C4-2B (cell line): ENCODE results near the gene C1orf50.

Experiments
- ZFX ChIP-seq: fragments of 450-650 bp; IDR thresholded peaks from 2 replicates; pipeline ENCODE4 v1.6.1; 2017
- TF ChIP-seq, protein P1 (sequence below): fragments of 450-650 bp; conservative IDR thresholded peaks from 2 replicates; pipeline ENCODE4 v1.5.1; 2017; ENCODE audit warnings: mild to moderate bottlenecking

DNA sequence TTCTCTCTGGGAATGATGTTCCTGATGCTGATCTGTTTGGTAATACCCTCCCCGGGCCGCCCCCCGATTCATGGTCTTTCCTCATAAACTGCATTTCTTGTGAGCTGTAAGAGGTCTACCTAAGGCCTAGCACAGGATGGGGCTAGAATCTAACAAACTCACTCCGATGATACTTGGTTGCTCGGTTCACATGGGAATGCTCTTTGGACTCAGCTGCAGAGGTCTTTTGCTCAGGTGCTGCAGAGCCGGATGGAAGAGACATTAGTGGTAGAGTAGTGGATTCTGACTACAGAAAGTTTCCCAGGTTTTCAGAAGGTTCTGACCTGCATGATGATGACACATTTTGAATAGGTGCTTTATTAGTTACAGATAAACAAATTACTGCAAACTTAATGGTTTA, 9.5 kb downstream of the C1orf50 start:
- TF ChIP-seq, protein P1, sequence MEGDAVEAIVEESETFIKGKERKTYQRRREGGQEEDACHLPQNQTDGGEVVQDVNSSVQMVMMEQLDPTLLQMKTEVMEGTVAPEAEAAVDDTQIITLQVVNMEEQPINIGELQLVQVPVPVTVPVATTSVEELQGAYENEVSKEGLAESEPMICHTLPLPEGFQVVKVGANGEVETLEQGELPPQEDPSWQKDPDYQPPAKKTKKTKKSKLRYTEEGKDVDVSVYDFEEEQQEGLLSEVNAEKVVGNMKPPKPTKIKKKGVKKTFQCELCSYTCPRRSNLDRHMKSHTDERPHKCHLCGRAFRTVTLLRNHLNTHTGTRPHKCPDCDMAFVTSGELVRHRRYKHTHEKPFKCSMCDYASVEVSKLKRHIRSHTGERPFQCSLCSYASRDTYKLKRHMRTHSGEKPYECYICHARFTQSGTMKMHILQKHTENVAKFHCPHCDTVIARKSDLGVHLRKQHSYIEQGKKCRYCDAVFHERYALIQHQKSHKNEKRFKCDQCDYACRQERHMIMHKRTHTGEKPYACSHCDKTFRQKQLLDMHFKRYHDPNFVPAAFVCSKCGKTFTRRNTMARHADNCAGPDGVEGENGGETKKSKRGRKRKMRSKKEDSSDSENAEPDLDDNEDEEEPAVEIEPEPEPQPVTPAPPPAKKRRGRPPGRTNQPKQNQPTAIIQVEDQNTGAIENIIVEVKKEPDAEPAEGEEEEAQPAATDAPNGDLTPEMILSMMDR: no peak
- no peak for TF ChIP-seq ZFX
